Measurements from ENCODE around the gene ATP6V1C2. TPM values are rescaled to one million over a fixed set of nuclear protein-coding genes. Genes with fewer than 3 reads are reported as not detected.

ATP6V1C2 gene
- total and polyA plus RNA-seq, 2 of the 4 experiments (the other 2 are of a cell fraction), result not detected

- Histone ChIP-seq H2BK5ac (ENCODE audit: low read depth, low read length, poor library complexity, severe bottlenecking) (no peak overlapping the region), H2BK15ac (ENCODE audit: low read depth, low read length) (no peak overlapping the region), H2BK20ac (ENCODE audit: low read depth, low read length) (no peak overlapping the region), H3K14ac (replicated peaks; ENCODE audit: low read depth, low read length) (no peak overlapping the region), H4K8ac (ENCODE audit: low read depth in 2 of 2, low read length in 2 of 2) (no peak overlapping the region), H3K27ac (ENCODE audit: insufficient read depth, low read length) (no peak overlapping the region), H3K36me3 (ENCODE audit: control insufficient read depth, insufficient read depth, low read length) (peaks cover 18% of the 10 kb centered on the region), H3K9me1 (ENCODE audit: insufficient read depth, low read length) (no peaks in the 10 kb centered on the region), H2AFZ (replicated peaks; ENCODE audit: low read length, poor library complexity) (no peak overlapping the region), H2AK9ac (replicated peaks; ENCODE audit: low read depth, low read length, poor library complexity) (no peak overlapping the region), H2BK120ac (ENCODE audit: low read depth, low read length) (no peak overlapping the region), H3K4ac (ENCODE audit: low read depth, low read length) (no peak overlapping the region), H3K4me3 (ENCODE audit: insufficient read depth, low read depth, low read length) (no peak overlapping the region), H3K18ac (ENCODE audit: low read depth, low read length) (no peak overlapping the region), H3K56ac (ENCODE audit: extremely low read depth, insufficient read depth, low read length) (no peak overlapping the region), H4K20me1 (ENCODE audit: insufficient read depth, low read length) (no peaks in the 10 kb centered on the region; the same call in 1 of the 2 replicates), H3K4me2 (ENCODE audit: low read depth, low read length) (no peak overlapping the region), H4K91ac (ENCODE audit: insufficient read depth, low read depth, low read length) (no peak overlapping the region), H3K9ac (ENCODE audit: low read depth, low read length) (no peak overlapping the region), H3K9me3 (ENCODE audit: control insufficient read depth, insufficient read depth, low read length) (no peaks in the 10 kb centered on the region), H3K23ac (ENCODE audit: low read depth, low read length) (no peak overlapping the region), H4K5ac (ENCODE audit: low read depth, low read length) (no peak overlapping the region), H3K27me3 (ENCODE audit: control insufficient read depth, insufficient read depth, low read length) (no peaks in the 10 kb centered on the region; the same call in 1 of the 2 replicates), H2AK5ac (ENCODE audit: low read depth, low read length) (no peak overlapping the region), H3K4me1 (ENCODE audit: control insufficient read depth, insufficient read depth, low read length) (no peaks in the 10 kb centered on the region), H3K79me1 (ENCODE audit: low read depth in 1 of 2, low read length in 2 of 2) (no peaks in the 10 kb centered on the region; a peak in 1 of 4 replicates)
- no TSS peak for BruUV-seq (replicated peaks)
- ChIA-PET POLR2A (ENCODE audit: unreplicated experiment) (no interaction called here), CTCF (no interaction called here)
- in situ Hi-C loops (cut with MboI; ENCODE audit: low sequenced_read_pairs) (no loop called here), intact Hi-C loops (cut with micrococcal nuclease) (no loop called here), dilution Hi-C loops (cut with HindIII; ENCODE audit: low sequenced_read_pairs, unreplicated experiment) (no loop called here)
- 80% methylated on average over 1 of the region's 26 CpGs; no CpG with 5 or more reads in 1 of the 2 experiments for WGBS, 2 experiments (ENCODE audit: extremely low coverage in 2 of 2, insufficient read length in 1 of 2)
- DNase-seq (no peak), ATAC-seq (ENCODE audit: low read depth) (no peak)
- TF ChIP-seq FOS (IDR thresholded peaks at IDR 0.05; ENCODE audit: low read depth, low read length) (no peak), MAFK (IDR thresholded peaks at IDR 0.05; ENCODE audit: low read depth, low read length) (no peak), SMC3 (IDR thresholded peaks at IDR 0.05; ENCODE audit: low read depth, low read length) (no peak), POLR2A (IDR thresholded peaks at IDR 0.05; ENCODE audit: low read depth, low read length) (no peak), MAZ (IDR thresholded peaks at IDR 0.05; ENCODE audit: borderline replicate concordance, low read depth, low read length) (no peak), RCOR1 (IDR thresholded peaks at IDR 0.05; ENCODE audit: insufficient replicate concordance, low read length) (no peak), MXI1 (IDR thresholded peaks at IDR 0.05; ENCODE audit: borderline replicate concordance, low read depth, low read length) (no peak), RFX5 (IDR thresholded peaks at IDR 0.05; ENCODE audit: low read depth, low read length) (no peak), CEBPB (IDR thresholded peaks at IDR 0.05; ENCODE audit: low read depth, low read length) (no peak), NFE2L2 (IDR thresholded peaks at IDR 0.05; ENCODE audit: low read depth, low read length) (no peak)
- TF ChIP-seq, protein P1, sequence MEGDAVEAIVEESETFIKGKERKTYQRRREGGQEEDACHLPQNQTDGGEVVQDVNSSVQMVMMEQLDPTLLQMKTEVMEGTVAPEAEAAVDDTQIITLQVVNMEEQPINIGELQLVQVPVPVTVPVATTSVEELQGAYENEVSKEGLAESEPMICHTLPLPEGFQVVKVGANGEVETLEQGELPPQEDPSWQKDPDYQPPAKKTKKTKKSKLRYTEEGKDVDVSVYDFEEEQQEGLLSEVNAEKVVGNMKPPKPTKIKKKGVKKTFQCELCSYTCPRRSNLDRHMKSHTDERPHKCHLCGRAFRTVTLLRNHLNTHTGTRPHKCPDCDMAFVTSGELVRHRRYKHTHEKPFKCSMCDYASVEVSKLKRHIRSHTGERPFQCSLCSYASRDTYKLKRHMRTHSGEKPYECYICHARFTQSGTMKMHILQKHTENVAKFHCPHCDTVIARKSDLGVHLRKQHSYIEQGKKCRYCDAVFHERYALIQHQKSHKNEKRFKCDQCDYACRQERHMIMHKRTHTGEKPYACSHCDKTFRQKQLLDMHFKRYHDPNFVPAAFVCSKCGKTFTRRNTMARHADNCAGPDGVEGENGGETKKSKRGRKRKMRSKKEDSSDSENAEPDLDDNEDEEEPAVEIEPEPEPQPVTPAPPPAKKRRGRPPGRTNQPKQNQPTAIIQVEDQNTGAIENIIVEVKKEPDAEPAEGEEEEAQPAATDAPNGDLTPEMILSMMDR (conservative IDR thresholded peaks at IDR 0.05; ENCODE audit: low read depth, low read length), result no peak
Observed at GRCh38 chr2:10777111-10777841, 55.8 kb downstream of the ATP6V1C2 start.
